ENCODE results near the gene ACOT12. TPM values are rescaled to one million over a fixed set of nuclear protein-coding genes. Genes with fewer than 3 reads are reported as not detected.
A peak's percentile ranks its signal among the peaks of the same experiment; 100 is the strongest.

ACOT12 gene
- total and polyA plus RNA-seq, 2 experiments from 2014 or later, result not detected

DNA sequence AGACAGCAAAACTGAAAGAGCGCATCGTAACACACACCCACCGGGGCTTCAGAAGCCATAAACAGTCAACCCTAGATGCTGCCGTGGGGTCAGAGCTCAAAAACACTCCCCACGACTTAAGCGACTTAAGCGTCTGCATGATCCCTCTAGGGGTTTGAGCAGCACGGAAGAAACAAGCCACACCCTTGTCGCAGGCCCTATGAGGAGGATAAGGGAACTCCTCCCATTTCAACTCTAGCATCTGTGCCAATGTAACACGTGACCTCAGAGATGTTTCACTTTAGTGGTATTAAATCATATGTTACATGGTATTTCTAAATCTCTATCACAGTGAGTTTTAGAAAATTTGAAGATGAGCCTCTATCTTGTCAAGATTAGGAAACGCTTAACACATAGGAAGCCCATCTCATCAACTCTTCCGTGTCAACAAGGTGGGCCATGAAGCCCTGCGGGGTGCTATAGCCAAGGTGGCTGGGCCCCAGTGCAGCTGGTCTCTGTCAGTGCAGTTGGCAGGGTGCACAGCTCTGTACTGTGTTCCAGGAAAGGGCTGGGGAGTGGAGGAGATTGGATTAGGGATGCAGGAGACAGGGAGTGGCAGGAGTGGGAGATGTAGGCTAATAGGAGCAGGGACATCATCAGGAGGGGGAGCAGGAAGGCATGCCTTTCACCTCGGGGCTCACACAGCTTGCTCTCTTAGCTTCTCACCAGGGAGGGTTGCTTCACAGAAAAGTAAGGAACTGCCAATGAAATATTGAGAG lies 59.5 kb downstream of the ACOT12 start:
- TF ChIP-seq, protein P1, sequence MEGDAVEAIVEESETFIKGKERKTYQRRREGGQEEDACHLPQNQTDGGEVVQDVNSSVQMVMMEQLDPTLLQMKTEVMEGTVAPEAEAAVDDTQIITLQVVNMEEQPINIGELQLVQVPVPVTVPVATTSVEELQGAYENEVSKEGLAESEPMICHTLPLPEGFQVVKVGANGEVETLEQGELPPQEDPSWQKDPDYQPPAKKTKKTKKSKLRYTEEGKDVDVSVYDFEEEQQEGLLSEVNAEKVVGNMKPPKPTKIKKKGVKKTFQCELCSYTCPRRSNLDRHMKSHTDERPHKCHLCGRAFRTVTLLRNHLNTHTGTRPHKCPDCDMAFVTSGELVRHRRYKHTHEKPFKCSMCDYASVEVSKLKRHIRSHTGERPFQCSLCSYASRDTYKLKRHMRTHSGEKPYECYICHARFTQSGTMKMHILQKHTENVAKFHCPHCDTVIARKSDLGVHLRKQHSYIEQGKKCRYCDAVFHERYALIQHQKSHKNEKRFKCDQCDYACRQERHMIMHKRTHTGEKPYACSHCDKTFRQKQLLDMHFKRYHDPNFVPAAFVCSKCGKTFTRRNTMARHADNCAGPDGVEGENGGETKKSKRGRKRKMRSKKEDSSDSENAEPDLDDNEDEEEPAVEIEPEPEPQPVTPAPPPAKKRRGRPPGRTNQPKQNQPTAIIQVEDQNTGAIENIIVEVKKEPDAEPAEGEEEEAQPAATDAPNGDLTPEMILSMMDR (IDR thresholded peaks at IDR 0.05; ENCODE audit: low read depth, low read length), result no peak

DNA sequence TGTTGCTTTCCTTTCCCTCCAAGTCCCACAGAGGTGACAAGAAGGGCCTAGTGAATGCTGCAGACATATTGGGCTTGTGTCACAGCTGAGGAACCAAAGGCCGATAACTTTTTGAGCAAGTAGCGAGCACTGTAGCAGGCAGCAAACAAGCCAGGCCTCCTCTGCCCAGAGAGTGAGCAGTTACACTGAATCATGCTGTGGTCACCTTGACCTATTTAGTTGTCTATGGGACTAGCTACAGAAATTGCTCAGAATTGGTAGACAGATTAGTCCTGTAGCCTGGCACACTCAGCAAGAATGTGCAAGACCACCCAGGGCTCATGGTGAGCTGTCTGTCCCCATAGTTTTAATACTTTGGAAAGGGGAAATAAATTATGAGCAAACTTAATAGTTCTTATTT lies 67.4 kb downstream of the ACOT12 start:
- no peak overlapping the region for H3K27ac ChIP-seq
- H3K36me3 ChIP-seq, result no peaks in the 10 kb centered on the region
- no peaks in the 10 kb centered on the region for H3K27me3 ChIP-seq
- TF ChIP-seq, protein P1 (IDR thresholded peaks at IDR 0.05; ENCODE audit: low read depth, low read length), result no peak
- no peak for DNase-seq (ENCODE audit: low read depth in 1 of 2, low spot score in 1 of 2)
- no peaks in the 10 kb centered on the region for H3K9me3 ChIP-seq (ENCODE audit: low read depth)
- H3K4me1 ChIP-seq (ENCODE audit: low read depth), result no peaks in the 10 kb centered on the region
- H3K4me3 ChIP-seq, result no peak overlapping the region

More for the DNA sequence above, 59.5 kb downstream of the ACOT12 start:
- Histone ChIP-seq H3K4me3 (no peak overlapping the region), H3K27ac (no peak overlapping the region), H3K36me3 (no peaks in the 10 kb centered on the region), H3K9me3 (ENCODE audit: low read depth) (no peaks in the 10 kb centered on the region), H3K27me3 (no peaks in the 10 kb centered on the region), H3K4me1 (ENCODE audit: low read depth) (no peaks in the 10 kb centered on the region)
- peak in 1 of 2 donors; percentile 37 for DNase-seq (ENCODE audit: low read depth in 1 of 2, low spot score in 1 of 2)

GRCh38 chr5:81317536-81317935 lies 76.4 kb downstream of the ACOT12 start:
- no peak for DNase-seq (ENCODE audit: low read depth in 1 of 2, low spot score in 1 of 2)
- Histone ChIP-seq H3K4me3 (no peak overlapping the region), H3K4me1 (ENCODE audit: low read depth) (no peaks in the 10 kb centered on the region), H3K9me3 (ENCODE audit: low read depth) (no peaks in the 10 kb centered on the region), H3K36me3 (peaks cover 13% of the 10 kb centered on the region), H3K27ac (no peak overlapping the region), H3K27me3 (no peaks in the 10 kb centered on the region)
- TF ChIP-seq, protein P1 (IDR thresholded peaks at IDR 0.05; ENCODE audit: low read depth, low read length), result no peak

DNA sequence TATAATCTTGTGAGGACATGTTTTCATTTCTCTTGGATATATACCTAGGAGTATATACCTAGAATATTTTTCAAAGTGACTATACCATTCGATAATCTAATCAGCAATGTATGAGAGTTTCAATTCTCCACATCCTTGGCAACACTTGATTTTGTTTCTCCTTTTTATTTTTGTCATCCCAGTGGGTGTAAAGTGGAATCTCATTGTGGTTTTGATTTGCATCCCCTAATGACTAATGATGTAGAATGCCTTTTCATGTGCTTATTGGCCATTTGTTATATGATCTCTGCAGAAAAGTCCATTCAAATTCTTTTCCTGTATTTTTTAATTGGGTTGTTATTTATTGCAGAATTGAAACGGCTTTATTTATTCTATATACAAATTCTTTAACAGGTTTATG lies 77.4 kb downstream of the ACOT12 start:
- no peaks in the 10 kb centered on the region for H3K9me3 ChIP-seq (ENCODE audit: low read depth)
- no peak overlapping the region for H3K4me3 ChIP-seq
- no peak overlapping the region for H3K27ac ChIP-seq
- H3K4me1 ChIP-seq (ENCODE audit: low read depth), result no peaks in the 10 kb centered on the region
- no peak for DNase-seq (ENCODE audit: low read depth in 1 of 2, low spot score in 1 of 2)
- no peaks in the 10 kb centered on the region for H3K27me3 ChIP-seq
- H3K36me3 ChIP-seq, result peaks cover 23% of the 10 kb centered on the region
- TF ChIP-seq, protein P1 (IDR thresholded peaks at IDR 0.05; ENCODE audit: low read depth, low read length), result no peak

GRCh38 chr5:81315830-81316229 lies 78.1 kb downstream of the ACOT12 start:
- Histone ChIP-seq H3K9me3 (ENCODE audit: low read depth) (no peaks in the 10 kb centered on the region), H3K27me3 (no peaks in the 10 kb centered on the region), H3K4me1 (ENCODE audit: low read depth) (no peaks in the 10 kb centered on the region), H3K27ac (no peak overlapping the region), H3K4me3 (no peak overlapping the region), H3K36me3 (peaks cover 25% of the 10 kb centered on the region)
- TF ChIP-seq, protein P1 (IDR thresholded peaks at IDR 0.05; ENCODE audit: low read depth, low read length), result no peak
- DNase-seq (ENCODE audit: low read depth in 1 of 2, low spot score in 1 of 2), result no peak

Data from cardiac muscle cell (in vitro differentiated cells and primary cell).